HG03565 (cell line): ENCODE results near the gene ROR1.

ENCODE experiments used
- ATAC-seq: cut with Tn5 transposase; IDR thresholded peaks from one replicate; pipeline ENCODE4 v1.9.1; 2021; ENCODE audit warnings: mild to moderate bottlenecking, moderate library complexity; ENCODE audit not compliant: unreplicated experiment

The ROR1 gene

DNA sequence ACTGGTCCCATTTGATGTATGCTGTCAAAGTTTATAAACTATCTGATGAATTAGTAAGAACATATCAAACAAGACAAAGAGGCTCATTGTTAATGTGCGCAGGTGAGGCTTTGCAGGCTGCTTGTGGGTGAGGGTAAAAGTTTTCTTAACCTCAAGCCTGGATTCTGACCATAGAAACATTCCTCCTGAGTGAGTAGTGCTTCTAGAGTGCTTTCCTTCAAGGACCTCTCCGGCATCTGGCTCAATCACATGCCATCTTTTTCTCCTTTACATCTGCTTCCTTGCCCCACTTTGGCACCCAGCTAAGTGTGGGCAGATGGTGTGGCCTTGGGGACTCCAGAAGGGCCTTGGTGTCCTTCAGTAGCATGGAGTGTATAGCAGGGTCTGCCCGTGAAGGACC is 104.0 kb downstream of the ROR1 start:
- ATAC-seq: no peak

DNA sequence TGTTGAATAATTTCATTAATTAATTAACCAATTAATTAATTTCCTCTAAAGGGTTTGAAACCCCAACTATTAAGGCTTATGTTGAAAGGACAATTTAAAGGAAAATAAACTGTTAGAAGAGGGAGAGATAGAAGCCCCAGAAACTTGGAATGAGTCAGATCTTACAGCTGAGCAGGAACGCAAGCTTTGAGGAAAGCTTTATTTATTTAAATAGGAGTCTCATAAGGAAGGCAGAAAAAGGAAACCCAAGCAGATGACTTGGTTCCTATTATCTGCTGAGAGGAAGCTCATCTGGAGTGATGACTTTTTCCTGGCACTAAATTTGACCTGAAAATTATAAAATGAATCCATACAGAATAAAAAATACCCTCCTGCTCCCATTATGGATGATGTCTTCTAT is 105.1 kb downstream of the ROR1 start:
- ATAC-seq: no peak

DNA sequence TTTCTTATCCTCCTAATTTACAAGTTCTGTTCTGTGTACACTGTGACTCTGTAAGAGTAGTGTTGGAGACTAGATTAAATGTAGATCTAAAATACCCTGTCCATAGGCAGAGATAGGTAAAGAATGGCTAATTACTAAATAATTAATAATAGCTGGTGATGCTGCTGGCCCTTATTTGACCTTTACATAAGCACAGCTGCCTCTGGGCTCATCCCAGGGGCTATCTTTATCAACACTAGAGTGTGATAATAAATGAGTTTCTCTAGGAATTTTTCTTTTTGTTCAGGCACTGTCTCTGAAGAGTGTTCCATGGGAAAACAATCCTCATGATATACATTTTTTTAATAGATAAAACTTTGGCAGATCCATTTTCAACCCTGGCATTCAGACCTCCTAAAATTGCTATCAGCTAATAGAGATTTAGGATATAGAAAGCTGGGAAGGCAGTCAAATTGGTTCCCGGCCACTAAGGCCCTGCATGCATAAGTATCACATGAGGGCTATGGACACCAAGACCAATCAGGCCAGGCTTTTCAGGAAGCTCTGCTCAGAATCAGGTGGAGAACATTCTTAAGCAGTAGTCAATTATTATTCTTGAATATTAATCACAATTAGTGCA is 107.2 kb downstream of the ROR1 start:
- no peak for ATAC-seq

DNA sequence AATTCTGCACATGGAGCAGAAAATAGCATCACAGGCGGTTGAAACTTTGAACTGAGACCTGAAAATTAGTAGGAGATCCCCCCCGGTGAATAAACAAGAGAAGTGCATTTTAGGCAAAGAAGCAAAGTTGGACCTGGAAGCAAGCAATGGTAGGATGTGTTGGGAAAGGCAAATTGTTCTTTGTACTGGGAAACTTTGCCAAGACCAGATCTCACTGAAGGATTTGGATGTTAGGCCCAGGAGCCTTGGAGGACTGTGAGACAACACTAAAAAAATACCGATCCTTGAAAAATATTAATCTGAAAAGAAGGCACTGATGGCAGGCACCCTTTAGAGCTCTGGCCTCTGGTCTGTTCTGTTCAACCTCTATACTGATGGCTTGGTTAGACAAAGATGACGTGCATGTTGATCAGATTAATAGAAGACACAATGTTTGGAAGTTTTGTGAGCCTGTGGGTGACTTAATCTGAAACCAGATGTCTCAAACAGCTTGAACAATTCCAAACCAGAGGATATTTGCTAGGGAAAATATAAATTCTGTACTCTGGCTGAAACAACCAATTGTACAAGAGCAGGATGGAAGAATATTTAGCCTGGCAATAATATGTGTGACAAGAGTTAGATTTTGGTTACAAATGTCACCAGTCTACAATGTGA is 108.4 kb downstream of the ROR1 start:
- ATAC-seq: no peak

DNA sequence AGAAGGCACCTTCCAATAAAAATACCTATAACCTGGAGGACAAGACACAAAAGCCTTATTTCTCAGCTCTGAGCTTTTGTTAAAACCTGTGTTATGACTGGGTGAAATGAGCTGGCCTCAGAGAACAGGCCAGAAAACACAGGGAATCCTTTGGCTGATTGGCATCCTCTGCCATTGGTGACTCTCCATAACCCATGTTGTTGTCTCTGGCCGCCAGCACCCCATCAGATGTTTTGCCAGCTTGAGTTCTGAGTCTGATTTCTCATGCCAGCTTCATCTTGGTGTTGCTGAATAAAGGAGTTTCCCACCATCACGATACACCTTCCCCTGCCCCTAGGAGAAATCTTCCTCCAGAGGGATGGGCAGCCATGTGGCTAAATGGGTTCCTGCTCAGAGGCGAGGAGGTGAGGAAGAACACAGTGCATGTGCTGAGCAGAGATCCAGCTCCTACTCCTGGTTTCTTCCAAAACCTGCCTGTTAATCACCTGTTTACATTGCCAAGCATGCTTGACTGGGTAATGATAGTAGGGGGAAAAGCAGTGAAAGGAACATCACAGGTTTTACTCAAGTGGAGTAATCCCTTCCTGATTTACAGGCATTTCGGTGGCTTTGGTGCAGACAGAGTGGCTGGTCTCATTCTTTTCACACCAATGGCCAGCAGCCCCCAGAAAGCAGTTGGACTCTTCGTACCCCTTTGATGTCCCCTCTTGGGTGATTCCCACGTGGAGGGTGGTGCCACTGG is 109.8 kb downstream of the ROR1 start:
- ATAC-seq: no peak

DNA sequence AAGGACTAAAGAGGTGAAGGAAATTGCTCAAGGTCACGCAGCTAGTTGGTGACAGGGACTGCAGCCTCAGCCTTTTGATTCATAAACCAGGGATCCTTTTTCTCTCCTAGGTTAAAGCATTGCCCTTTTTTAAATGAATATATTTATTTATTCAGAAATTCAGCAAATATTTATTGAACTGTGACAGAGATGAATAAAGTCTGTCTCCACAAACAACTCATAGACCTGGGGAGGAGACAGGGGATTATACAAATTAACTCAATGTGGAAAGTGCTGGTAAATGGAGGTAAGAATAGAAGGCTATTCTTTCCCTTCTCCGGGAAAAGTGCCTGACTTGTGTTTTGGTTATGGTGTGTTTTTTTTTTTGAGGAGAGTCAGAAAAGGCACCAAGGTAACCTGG is 110.7 kb downstream of the ROR1 start:
- no peak for ATAC-seq

DNA sequence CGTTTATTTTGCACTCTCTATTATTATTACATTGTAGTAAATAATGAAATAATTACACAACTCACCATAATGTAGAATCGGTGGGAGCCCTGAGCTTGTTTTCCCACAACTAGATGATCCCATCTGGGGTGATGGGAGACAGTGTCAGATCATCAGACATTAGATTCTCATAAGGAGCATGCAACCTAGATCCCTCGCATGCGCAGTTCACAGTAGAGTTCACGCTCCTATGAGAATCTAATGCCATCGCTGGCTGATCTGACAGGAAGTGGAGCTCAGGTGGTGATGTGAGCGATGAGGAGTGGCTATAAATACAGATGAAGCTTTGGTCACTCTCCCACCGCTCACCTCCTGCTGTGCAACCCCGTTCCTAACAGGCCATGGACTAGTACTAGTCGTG is 112.1 kb downstream of the ROR1 start:
- ATAC-seq: no peak

DNA sequence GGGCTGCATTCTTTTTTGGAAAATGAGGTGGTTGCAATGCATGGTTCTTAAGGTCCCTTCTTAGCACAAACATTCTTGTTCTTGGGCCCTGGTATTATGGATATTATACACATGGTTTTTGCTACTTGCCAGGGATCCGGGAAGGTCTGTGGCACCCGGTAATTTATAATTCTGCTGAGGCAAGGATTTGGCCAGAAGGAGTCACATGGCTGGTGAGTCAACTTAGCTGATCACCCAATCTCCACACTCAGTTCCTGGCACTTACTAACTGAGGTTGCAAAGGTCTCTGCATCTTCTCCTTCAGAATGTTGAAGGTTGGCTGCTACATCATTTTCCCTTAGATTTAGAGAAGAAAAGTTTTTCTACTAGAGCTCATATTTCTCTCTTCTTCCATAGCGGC is 112.5 kb downstream of the ROR1 start:
- ATAC-seq: no peak

DNA sequence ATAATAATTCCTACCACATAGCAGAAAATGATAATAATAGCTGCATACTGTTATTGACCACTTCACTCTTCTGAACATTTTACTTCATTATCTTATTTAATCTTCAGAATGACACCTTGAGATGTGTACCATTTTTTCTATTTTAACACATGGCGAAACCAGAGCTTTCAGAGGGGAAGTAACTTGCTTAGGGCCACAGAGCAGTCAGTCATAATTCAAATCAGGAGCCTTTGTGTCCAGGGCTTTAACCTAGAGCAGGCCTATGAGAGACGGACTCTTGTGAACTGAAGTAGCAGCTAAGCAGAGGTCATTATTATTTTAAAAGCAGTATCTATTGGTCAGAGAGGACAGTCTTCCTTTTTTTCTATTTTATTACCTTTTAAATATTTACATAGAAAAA is 114.0 kb downstream of the ROR1 start:
- no peak for ATAC-seq

DNA sequence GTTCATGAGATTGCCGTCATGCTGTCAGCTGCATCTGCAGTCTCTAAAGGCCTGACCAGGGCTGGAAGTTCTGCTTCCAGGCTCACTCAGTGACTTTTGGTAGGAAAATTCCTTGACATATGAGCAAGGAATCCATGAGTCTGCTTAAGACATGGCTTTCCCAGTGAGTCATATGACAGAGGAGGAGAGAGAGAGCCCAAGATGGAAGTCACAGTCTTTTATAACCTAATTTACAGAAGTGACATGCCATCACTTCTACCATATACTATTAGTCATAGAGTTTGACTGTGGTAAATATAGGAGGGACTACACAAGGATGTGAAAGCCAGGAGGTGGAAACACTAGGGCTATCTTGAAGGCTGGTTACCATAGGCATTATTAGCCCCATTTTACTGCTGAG is 115.2 kb downstream of the ROR1 start:
- ATAC-seq: no peak

DNA sequence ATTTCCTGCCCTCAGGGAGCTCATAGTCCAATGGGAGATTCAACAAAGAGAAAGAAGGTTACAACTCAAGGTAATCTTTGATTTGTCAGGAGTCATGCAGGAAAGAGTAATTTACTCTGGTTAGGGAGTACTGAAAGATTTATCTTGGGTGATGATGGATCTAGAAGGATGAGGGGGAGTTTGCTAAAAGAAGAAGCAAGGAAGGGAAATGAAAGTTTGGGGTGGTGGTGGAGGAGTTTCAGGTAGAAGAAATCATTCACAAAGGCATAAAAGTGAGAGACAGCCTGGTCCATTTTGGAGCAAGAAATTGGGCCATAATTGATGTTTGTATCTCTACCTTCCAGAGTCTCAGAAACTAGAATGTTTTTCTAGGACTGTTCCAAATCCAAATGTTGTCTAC is 116.7 kb downstream of the ROR1 start:
- ATAC-seq: no peak

DNA sequence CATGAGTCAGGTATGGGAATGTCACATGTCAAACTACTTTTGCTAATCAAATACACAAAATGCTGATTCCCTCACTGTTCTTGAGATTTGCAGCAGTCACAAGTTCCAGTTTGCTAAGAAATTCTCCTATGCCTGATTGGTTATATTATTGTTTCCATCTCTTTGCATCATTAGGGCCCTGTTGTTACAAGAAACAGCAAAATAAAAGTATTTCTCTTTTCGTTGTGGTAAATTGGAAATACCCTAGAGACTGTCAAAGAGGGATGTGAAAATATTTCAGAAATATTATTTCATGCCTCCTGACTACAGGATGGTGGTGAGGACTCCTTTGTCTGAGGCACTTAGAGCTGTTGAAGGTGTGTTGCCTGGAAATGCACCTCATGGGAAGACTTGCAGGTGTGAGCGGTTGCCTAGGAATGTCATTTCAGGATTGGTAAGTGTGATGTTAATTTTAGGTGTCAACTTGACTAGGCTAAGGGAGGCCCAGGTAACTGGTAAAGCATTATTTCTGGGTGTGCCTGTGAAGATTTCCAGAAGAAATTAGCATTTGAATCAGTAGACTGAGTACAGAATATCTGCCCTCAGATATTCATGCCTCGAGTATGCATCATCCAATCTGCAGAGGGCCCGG is 117.4 kb downstream of the ROR1 start:
- no peak for ATAC-seq

DNA sequence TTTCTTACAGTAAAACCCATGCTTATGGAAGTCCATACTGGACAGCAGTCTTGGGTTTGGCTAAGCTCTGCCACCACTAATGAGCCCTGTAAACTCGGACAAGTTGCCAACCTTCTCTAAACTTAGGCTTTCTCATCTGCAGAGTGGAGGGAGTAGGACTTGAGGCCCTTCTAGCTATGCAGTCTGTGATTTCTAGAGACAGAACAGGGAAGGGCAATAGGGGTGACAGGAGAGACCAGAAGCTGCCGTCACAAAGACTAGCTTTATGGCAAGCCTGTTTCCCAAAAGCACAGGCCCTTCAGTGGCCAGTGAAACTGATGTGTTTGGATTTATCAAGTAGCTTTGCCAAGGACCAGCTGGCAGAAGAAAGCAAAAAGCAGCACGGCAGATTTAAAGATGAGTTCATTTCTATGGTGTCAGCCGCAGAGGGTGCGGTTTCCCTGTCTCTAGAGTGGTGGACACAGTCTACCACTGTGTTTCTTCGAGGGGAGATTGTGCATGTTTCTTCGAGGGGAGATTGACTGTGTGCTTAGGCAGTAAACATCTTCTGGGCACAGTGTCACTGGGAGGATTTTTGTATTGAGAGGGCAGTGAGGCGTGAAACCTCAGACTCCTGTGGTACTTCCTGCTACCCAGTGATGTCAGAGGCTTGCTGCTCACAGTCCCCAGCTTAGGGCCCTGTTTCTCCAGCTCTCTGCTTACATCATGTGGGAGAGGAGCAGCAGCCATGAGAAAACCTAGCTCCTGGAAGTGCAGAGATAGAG is 119.0 kb downstream of the ROR1 start:
- peak; percentile 97 for ATAC-seq

DNA sequence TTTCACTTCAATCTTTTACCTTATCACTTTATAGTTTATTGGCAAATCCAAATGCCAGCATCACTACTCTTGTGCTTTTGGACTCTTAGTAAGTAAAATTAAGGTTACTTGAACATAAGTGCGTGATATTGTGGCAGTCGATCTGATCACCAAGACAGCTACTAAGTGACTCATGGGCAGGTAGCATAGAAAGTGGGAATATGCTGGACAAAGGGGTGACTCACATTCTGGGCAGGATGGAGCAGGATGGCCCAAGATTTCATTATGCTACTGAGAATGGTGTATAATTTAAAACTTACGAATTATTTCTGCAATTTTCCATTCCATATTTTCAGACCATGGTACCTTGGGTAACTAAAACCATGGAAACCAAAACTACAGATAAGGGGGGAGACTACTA is 120.2 kb downstream of the ROR1 start:
- ATAC-seq: no peak

DNA sequence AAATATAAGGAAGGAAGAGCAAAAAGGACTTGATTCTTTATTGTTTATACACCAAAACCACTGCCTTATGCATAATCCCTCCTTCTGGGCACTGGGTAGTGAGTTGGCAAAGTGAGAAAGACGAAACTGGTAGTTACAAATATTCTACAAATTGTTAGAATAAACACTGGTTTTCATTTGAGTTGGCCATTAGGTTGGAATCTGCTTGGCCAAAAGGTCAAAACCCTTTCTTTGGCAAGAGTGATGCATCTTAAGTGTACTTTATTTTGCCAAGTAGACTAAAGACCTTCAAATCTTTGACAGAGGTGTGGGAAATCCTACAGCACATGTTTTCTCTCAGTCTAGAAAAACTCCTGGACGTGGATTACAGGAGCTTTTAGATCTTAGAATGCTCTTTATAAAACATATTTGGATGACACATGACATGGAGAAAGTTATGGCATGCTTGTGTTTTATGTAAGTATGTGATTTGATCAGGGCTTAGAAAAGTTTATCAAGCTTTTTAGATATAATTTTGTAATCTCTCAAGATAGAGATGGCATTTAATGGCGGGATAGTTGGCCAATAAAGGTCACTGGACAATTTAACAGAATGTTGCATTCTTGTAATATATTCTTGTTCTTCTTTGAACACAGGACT is 120.9 kb downstream of the ROR1 start:
- no peak for ATAC-seq

DNA sequence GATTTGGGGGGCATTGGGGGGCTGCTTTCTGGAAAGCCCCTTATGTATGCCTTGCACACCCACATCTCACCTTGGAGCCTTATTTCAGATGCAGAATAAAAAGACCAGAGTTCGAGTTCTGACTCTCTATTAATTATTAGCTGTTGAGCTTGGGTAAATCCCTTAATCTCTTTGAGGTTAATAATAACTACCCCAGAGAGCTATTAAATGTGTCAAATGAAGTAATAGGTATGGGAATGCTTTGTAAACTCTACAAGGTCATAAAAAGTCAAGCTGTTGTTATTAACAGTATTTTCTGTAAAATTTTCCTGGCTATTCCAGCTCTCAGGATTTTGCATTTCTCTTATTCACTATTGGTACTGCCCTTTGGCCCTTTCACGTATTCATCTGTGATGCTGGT is 122.9 kb downstream of the ROR1 start:
- no peak for ATAC-seq

DNA sequence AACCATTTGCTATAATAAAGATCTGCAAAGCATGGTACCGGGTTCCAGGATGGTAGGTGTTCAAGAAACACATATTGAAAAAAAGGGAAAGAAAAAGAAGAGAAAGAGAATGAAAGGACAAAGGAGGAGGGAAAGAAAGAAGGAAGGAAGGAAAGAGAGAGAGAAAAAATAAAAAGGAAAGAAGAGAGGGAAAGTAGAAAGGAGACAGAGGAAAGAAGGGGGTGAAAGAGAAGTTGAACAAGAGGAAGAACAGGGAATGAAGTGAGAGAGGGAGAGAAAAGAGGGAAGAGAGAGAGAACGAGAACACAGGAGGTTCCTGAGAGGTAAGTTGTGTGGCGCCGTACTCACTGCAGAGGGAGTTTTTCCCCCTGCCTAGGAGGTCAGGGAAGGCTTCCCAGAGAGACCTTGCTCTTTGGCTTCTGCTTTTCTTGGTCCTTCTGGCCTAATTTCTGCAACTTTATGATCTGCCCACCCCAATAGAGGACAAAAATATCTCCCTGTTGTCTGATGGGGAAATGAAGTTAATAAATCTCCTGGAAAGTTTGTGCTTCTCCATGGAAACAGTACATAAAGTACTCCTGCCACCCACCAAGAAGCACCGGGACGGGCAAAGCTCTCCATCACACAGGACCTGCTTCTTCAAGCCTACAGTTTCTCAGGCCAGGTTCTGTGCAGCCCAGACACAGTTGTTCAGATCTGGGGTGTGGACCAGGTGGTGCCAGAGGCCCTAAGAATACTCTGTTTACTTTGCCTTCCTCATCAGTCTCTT is 124.8 kb downstream of the ROR1 start:
- ATAC-seq: no peak

DNA sequence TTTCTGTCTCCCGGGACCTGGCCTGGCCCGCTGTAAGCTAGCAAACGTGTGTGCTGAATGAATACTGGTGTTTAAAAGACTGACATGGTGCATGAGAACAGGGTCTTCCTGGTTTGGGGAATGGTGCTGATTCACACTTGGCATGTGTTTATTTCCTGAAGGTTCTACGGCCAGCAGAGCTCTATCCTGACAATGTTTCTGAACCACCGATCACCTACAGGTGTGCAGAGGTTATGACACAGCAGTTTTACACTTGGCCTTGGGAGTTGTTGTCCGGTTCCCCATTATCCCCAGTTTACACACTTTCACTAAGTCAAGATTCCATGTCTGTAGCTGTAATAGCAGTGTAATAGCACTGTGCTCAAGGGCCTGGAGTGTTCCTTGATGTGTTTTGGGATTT is 127.3 kb downstream of the ROR1 start:
- no peak for ATAC-seq

DNA sequence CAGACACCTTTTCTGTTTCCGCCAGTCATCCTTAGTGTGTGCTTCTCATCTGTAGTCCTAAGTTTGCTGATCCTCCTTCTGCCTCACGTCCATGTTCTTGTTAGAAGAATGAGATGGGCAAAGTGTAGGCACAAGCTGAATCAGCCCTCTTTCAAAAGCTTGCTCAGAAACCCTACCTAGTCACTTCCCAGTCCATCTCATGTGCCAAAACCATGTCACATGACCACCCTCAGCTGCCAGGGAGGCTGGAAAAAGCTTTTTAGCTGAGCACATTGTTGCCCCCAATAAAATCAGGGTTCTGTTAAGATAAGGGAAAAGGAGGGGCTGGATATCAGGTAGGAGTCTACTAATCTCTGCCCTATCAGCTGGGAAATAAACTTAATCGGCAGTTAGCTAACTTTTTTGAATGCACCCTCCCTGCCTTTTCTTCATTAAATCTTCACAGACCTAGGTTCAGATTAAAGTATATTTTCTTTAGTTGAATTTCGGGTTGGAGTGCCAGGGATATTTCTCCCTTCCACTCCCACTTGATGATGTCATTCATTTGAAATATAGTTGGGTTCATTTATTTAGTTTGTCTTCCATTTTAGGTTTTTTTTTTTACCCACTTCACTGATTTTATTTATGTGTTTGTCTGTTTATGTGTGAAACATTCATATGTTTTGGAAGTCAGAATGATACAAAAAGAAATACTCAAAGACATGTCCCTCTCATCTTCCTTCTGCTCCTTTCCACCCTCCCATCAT is 129.2 kb downstream of the ROR1 start:
- ATAC-seq: no peak
